Measurements from ENCODE around the gene BICRAL. TPM values are rescaled to one million over a fixed set of nuclear protein-coding genes. Genes with fewer than 3 reads are reported as not detected.
"Not testable (repeated sequence)": the region's sequence is repeated elsewhere in the genome, so short reads cannot be mapped to it uniquely, and the experiment has no call there.

Gene BICRAL
- total and polyA plus RNA-seq, 2 donors, result 12.3 to 16.2 TPM

- no peak overlapping the region for H3K4me3 ChIP-seq (ENCODE audit: low read depth, low read length)
- WGBS, result 97% methylated on average over 4 of the region's 4 CpGs
- no peak overlapping the region for H3K27ac ChIP-seq (ENCODE audit: low read depth)
Observed at GRCh38 chr6:42774201-42774600, 7.7 kb upstream of the BICRAL start.

DNA sequence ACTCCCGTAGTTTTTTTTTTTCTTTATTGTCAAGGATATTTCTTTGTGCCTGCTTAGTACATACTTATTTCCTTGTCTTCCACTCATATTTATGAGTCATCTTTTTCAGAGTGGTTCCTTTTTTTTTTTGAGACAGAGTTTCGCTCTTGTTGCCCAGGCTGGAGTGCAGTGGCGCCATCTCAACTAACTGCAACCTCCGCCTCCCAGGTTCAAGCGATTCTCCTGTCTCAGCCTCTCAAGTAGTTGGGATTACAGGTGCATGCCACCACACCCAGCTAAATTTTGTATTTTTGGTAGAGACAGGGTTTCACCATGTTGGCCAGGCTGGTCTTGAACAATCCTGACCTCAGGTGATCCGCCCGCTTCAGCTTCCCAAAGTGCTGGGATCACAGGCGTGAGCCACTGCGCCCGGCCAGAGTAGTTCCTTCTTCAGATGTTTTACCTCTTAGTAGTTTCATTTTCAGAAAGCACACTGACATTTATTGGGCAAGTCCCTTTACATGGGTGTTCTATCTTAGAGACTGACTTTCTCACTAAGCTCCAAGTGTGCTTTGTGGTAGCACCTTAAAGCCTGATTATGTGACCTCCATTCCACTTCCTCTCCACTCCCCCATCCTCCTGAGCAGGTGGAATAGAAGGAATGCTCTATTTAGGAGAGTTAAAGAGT, 6.9 kb upstream of the BICRAL start:
- H3K36me3 ChIP-seq (ENCODE audit: insufficient read depth); DNase-seq (ENCODE audit: extremely low spot score): not testable (repeated sequence)
- WGBS, result 87% methylated on average over 10 of the region's 10 CpGs

More at GRCh38 chr6:42774201-42774600, 7.7 kb upstream of the BICRAL start:
- no peaks in the 10 kb centered on the region for H3K4me1 ChIP-seq (ENCODE audit: insufficient read depth)
- no peaks in the 10 kb centered on the region for H3K36me3 ChIP-seq (ENCODE audit: insufficient read depth)
- no peak for DNase-seq (ENCODE audit: extremely low spot score)

GRCh38 chr6:42777126-42777822, 4.6 kb upstream of the BICRAL start:
- 83% methylated on average over 2 of the region's 2 CpGs for WGBS
- Histone ChIP-seq H3K4me1 (ENCODE audit: insufficient read depth) (no peaks in the 10 kb centered on the region), H3K27ac (ENCODE audit: low read depth) (no peak overlapping the region), H3K4me3 (ENCODE audit: low read depth, low read length) (no peak overlapping the region), H3K36me3 (ENCODE audit: insufficient read depth) (no peaks in the 10 kb centered on the region)
- DNase-seq (ENCODE audit: extremely low spot score), result no peak

More for the DNA sequence above, 6.9 kb upstream of the BICRAL start:
- not testable (repeated sequence) for H3K27ac ChIP-seq (ENCODE audit: low read depth); H3K4me1 ChIP-seq (ENCODE audit: insufficient read depth); H3K4me3 ChIP-seq (ENCODE audit: low read depth, low read length)

DNA sequence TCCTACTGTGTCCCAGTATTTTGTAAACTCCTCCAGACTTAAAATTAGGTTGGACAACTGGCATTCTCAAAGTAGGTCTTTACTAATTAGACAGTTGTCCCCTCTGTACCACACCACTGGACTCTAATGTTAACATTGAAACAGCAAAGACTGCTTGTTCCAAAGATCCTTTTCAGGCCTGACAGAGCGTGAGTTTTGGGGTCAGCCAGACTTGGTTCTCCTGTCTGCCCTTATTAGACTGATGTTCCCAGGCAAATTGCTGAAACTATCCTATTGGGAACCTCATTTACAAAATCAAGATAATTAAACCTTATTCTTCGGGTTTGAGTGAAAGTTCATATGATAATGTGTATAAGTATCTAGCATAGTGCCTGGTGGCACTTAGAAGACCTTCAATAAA, 3.7 kb upstream of the BICRAL start:
- no peaks in the 10 kb centered on the region for H3K36me3 ChIP-seq (ENCODE audit: insufficient read depth)
- H3K4me1 ChIP-seq (ENCODE audit: insufficient read depth), result no peaks in the 10 kb centered on the region
- H3K4me3 ChIP-seq (ENCODE audit: low read depth, low read length), result no peak overlapping the region
- 75% methylated on average over 2 of the region's 2 CpGs for WGBS
- no peak for DNase-seq (ENCODE audit: extremely low spot score)
- no peak overlapping the region for H3K27ac ChIP-seq (ENCODE audit: low read depth)

- no peaks in the 10 kb centered on the region for H3K36me3 ChIP-seq (ENCODE audit: insufficient read depth)
- WGBS, result 90% methylated on average over 6 of the region's 6 CpGs
- no peak overlapping the region for H3K4me3 ChIP-seq (ENCODE audit: low read depth, low read length)
- no peaks in the 10 kb centered on the region for H3K4me1 ChIP-seq (ENCODE audit: insufficient read depth)
- no peak for DNase-seq (ENCODE audit: extremely low spot score)
- H3K27ac ChIP-seq (ENCODE audit: low read depth), result no peak overlapping the region
Observed at GRCh38 chr6:42779521-42779920, 2.3 kb upstream of the BICRAL start.

DNA sequence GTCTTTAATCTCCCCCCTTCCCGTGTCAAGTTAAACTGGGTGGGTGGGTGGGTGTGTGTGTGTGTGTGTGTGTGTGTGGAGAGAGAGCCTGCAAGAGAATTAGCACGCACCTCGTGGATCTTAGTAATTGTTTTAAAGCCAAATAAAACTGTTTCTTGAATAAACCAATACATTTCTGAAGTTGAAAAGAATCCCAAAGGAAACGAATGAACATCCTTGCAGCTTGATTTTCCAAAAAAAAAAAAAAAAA, 381 bp upstream of the BICRAL start:
- 0% methylated on average over 4 of the region's 4 CpGs for WGBS
- Histone ChIP-seq H3K4me1 (ENCODE audit: insufficient read depth) (no peaks in the 10 kb centered on the region), H3K4me3 (ENCODE audit: low read depth, low read length) (peak overlapping the region; percentile 95), H3K27ac (ENCODE audit: low read depth) (peak overlapping the region; percentile 90), H3K36me3 (ENCODE audit: insufficient read depth) (no peaks in the 10 kb centered on the region)
- DNase-seq (ENCODE audit: extremely low spot score), result no peak

DNA sequence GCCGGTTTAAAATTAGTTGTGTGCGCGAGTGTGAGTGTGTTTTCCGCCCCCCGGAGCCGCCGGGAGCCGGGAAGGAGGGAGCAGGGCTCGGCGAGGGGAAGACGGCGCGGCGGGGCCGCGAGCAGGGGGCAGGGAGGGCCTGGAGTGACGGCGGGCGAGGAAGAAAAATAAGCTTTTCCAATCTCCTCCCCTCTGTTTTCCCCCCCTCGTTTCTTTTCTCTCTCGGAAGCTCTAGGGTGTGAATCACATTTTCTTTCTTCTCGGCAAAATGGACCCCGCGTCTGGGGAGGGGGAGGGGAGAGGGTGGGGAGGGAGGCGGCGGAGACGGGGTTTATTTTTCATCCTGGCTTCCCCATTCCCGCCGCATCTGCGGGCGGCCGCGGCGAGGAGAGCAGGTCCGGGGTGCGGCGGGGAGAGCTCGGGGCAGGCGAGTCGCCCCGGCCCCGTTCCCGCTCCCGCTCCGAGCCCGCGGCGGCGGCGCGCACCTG, 881 bp downstream of the BICRAL start:
- H3K4me3 ChIP-seq (ENCODE audit: low read depth, low read length), result peak overlapping the region; percentile 95
- H3K4me1 ChIP-seq (ENCODE audit: insufficient read depth), result no peaks in the 10 kb centered on the region
- peak; percentile 78 for DNase-seq (ENCODE audit: extremely low spot score)
- WGBS, result under 1% methylated on average over 49 of the region's 51 CpGs
- H3K36me3 ChIP-seq (ENCODE audit: insufficient read depth), result no peaks in the 10 kb centered on the region
- peak overlapping the region; percentile 100 for H3K27ac ChIP-seq (ENCODE audit: low read depth)

DNA sequence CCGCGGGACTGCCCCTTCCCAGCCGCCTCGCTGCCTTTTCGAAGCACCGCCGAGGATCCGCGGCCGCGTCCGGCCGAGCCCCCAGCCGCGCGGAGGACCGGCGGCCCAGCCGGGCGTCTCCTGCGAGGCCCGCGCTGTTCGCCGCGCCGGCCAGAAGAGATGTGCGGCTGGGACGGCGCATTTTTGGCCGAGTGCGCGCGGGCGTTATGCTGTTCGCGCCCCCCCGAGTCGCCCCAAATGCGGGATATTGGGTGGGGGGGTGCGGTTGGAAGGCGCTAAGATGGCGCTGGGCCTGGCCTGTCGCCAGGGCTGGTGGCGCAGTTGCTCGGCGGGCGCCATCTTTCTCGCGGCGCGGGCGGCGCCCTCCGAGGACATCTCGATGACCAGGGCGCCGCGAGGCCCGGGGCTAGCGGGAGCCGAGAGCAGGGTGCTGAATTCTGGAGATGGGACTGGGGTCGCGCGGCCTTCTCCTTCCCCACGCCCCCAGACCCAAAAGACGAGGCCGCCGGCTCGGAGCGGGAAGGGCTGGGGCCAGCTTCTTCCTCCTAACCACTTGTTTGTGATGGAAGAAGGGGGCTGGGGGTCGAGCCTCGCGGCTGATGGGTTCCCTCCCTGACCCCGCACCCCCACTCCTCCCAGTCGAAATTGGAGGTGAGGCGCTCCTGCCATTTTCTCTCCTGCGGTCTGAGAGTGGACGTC, 1.5 kb downstream of the BICRAL start:
- Histone ChIP-seq H3K4me1 (ENCODE audit: insufficient read depth) (no peaks in the 10 kb centered on the region), H3K36me3 (ENCODE audit: insufficient read depth) (no peaks in the 10 kb centered on the region), H3K4me3 (ENCODE audit: low read depth, low read length) (peak overlapping the region; percentile 95), H3K27ac (ENCODE audit: low read depth) (peak overlapping the region; percentile 100)
- peak; percentile 32 for DNase-seq (ENCODE audit: extremely low spot score)
- under 1% methylated on average over 79 of the region's 79 CpGs for WGBS

- no peak for DNase-seq (ENCODE audit: extremely low spot score)
- Histone ChIP-seq H3K4me3 (ENCODE audit: low read depth, low read length) (peak overlapping the region; percentile 95), H3K4me1 (ENCODE audit: insufficient read depth) (no peaks in the 10 kb centered on the region), H3K27ac (ENCODE audit: low read depth) (peak overlapping the region; percentile 100), H3K36me3 (ENCODE audit: insufficient read depth) (no peaks in the 10 kb centered on the region)
- WGBS, result under 1% methylated on average over 10 of the region's 10 CpGs
Observed at GRCh38 chr6:42783876-42784642, 2.2 kb downstream of the BICRAL start.

GRCh38 chr6:42784717-42785498, 3.1 kb downstream of the BICRAL start:
- no peak for DNase-seq (ENCODE audit: extremely low spot score)
- H3K4me3 ChIP-seq (ENCODE audit: low read depth, low read length), result peak overlapping the region; percentile 95
- 62% methylated on average over 12 of the region's 12 CpGs for WGBS
- peak overlapping the region; percentile 100 for H3K27ac ChIP-seq (ENCODE audit: low read depth)
- no peaks in the 10 kb centered on the region for H3K36me3 ChIP-seq (ENCODE audit: insufficient read depth)
- no peaks in the 10 kb centered on the region for H3K4me1 ChIP-seq (ENCODE audit: insufficient read depth)

DNA sequence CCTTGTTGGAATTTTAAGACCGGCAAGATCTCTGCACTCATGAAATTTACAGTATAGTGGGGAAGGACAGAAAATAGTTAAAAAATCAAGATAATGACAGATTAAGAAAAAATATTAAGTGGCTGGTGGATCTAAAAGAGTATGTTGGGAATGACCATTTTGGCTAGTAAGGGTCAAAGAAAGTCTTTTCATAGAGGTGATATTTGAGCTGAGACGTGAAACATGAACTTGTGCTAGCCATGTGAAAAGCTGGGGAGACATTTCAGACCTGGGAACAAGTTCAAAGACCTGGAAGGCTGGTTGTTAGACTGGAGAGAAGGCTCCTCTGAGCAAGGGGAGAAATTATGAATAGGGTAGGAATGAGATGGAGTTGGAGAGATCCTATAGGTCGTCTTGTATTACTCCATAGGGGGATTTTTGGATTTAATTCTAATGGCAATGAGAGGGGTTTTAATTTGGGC, 4.7 kb downstream of the BICRAL start:
- DNase-seq (ENCODE audit: extremely low spot score), result no peak
- Histone ChIP-seq H3K27ac (ENCODE audit: low read depth) (no peak overlapping the region), H3K4me1 (ENCODE audit: insufficient read depth) (no peaks in the 10 kb centered on the region), H3K36me3 (ENCODE audit: insufficient read depth) (no peaks in the 10 kb centered on the region), H3K4me3 (ENCODE audit: low read depth, low read length) (no peak overlapping the region)
- WGBS, result 61% methylated on average over 3 of the region's 3 CpGs

DNA sequence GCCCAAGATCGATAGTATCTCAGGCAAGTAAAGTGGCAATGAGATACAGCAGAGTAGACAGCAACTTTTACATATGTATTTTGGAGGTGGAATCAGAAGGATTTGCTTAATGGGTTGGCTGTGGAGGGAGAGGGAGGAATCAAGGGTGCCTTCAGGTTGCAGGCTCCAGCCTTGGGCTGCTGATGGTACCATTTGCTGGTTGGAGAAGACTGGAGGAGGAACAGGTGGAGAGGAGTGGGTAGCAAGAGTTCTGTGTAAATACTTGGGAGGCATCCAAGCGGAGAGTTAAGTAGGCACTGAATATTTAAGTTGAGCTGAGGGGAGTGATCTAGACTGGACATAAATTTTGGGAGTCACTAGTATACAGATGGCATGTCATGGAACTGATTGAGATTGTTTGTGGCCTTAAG, 5.2 kb downstream of the BICRAL start:
- H3K4me3 ChIP-seq (ENCODE audit: low read depth, low read length), result no peak overlapping the region
- peak overlapping the region; percentile 19 for H3K27ac ChIP-seq (ENCODE audit: low read depth)
- WGBS, result 75% methylated on average over 2 of the region's 2 CpGs
- H3K4me1 ChIP-seq (ENCODE audit: insufficient read depth), result no peaks in the 10 kb centered on the region
- H3K36me3 ChIP-seq (ENCODE audit: insufficient read depth), result no peaks in the 10 kb centered on the region
- DNase-seq (ENCODE audit: extremely low spot score), result no peak

GRCh38 chr6:42788671-42789070, 6.8 kb downstream of the BICRAL start:
- DNase-seq (ENCODE audit: extremely low spot score), result no peak
- H3K4me3 ChIP-seq (ENCODE audit: low read depth, low read length), result no peak overlapping the region
- H3K4me1 ChIP-seq (ENCODE audit: insufficient read depth), result no peaks in the 10 kb centered on the region
- no peak overlapping the region for H3K27ac ChIP-seq (ENCODE audit: low read depth)
- no peaks in the 10 kb centered on the region for H3K36me3 ChIP-seq (ENCODE audit: insufficient read depth)
- 86% methylated on average over 4 of the region's 4 CpGs for WGBS
